ENCODE results near the gene ACSL1.

Gene ACSL1

DNA sequence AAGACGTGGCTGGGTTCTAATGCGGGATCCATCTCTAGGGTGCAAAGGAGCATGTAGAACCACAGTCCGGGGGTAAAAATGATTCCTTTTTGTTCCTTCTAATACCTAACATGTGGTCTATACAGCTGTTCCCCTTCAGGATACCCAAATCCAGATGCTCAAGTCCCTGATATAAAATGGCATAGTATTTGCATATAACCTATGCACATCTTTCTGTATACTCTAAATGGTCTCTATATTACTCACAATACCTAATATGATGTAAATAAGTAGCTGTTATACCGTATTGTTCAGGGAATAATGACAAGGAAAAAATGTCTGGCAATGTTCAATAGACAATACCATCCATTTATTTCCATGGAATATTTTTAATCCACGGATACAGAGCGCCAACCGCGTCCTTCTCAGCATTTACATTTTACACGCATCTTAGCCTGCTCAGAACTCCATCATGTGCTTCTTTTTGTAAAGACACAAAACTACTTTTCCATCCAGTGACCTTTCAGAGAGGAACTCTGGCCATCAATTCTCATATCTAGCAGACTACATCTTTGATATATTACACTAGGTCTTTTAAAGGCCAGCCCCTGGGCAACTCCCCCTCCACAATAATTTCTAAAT is 31.9 kb downstream of the ACSL1 start:
- TF ChIP-seq MYC (IDR thresholded peaks at IDR 0.05; ENCODE audit: low read depth, low read length) (no peak), POLR2A (IDR thresholded peaks at IDR 0.05; ENCODE audit: extremely low read depth, insufficient read length) (no peak)
- TF ChIP-seq, protein P1, sequence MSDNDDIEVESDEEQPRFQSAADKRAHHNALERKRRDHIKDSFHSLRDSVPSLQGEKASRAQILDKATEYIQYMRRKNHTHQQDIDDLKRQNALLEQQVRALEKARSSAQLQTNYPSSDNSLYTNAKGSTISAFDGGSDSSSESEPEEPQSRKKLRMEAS (IDR thresholded peaks at IDR 0.05; ENCODE audit: low read depth, low read length), result no peak
- TF ChIP-seq, protein P2, sequence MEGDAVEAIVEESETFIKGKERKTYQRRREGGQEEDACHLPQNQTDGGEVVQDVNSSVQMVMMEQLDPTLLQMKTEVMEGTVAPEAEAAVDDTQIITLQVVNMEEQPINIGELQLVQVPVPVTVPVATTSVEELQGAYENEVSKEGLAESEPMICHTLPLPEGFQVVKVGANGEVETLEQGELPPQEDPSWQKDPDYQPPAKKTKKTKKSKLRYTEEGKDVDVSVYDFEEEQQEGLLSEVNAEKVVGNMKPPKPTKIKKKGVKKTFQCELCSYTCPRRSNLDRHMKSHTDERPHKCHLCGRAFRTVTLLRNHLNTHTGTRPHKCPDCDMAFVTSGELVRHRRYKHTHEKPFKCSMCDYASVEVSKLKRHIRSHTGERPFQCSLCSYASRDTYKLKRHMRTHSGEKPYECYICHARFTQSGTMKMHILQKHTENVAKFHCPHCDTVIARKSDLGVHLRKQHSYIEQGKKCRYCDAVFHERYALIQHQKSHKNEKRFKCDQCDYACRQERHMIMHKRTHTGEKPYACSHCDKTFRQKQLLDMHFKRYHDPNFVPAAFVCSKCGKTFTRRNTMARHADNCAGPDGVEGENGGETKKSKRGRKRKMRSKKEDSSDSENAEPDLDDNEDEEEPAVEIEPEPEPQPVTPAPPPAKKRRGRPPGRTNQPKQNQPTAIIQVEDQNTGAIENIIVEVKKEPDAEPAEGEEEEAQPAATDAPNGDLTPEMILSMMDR (IDR thresholded peaks at IDR 0.05; ENCODE audit: low read depth, low read length), result no peak
- DNase-seq (ENCODE audit: low read depth), result no peak
- H3K4me3 ChIP-seq (ENCODE audit: low read depth, low read length), result no peak overlapping the region

DNA sequence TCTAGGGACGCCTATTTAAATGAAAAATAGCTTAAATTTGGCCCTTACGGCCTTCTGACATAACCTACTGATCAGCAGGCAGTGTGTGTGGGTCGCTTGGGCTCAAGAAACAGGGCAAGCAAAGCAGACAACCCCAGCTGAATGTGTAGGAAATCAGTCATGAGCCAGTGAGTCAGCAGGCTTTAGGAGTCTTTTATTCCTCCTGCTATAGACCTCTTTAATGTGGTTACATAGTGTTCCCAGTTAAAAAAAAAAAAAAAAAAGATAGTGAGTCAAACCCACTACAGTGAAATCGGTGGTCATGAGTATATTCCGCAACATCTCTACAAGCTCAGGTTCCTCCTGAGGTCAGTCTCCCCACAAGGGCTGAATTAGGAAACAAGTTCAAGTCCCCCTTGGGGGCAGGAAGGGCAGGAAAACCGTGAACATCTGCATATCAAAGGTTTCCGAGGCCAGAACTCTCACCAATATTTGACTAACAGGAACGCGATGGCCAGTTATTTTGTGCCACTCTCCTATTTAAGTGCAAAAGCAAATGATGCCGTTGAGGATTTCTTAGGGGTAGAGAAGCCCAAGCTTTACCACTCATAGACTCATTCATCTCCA is 32.7 kb downstream of the ACSL1 start:
- TF ChIP-seq POLR2A (IDR thresholded peaks at IDR 0.05; ENCODE audit: extremely low read depth, insufficient read length), result no peak
- TF ChIP-seq, protein P1 (IDR thresholded peaks at IDR 0.05; ENCODE audit: low read depth, low read length), result no peak
- TF ChIP-seq, protein P2 (IDR thresholded peaks at IDR 0.05; ENCODE audit: low read depth, low read length), result no peak
- no peak; the same call in 1 of the 2 replicates for TF ChIP-seq MYC (IDR thresholded peaks at IDR 0.05; ENCODE audit: low read depth, low read length)
- peak; percentile 93 for DNase-seq (ENCODE audit: low read depth)
- H3K4me3 ChIP-seq (ENCODE audit: low read depth, low read length), result no peak overlapping the region

DNA sequence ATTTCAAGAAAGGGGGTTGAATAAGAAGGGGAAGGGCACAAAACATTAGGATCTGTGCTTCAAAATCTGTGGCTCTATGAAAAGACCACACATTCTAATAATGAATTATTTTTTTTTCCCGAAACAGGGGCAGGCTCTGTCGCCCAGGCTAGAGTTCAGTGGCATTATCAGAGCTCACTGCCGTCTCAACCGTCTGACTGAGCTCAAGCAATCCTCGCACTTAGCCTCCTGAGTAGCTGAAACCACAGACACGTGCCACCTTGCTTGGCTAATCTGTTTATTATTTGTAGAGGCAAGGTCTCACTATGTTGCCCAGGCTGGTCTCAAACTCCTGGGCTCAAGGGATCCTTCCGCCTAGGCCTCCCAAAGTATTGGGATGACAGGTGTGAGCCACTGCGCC is 33.4 kb downstream of the ACSL1 start:
- no peak overlapping the region for H3K4me3 ChIP-seq (ENCODE audit: low read depth, low read length)
- no peak for DNase-seq (ENCODE audit: low read depth)
- TF ChIP-seq, protein P2 (IDR thresholded peaks at IDR 0.05; ENCODE audit: low read depth, low read length), result no peak
- TF ChIP-seq, protein P1 (IDR thresholded peaks at IDR 0.05; ENCODE audit: low read depth, low read length), result no peak
- no peak for TF ChIP-seq POLR2A (IDR thresholded peaks at IDR 0.05; ENCODE audit: extremely low read depth, insufficient read length)
- TF ChIP-seq MYC (IDR thresholded peaks at IDR 0.05; ENCODE audit: low read depth, low read length), result no peak

DNA sequence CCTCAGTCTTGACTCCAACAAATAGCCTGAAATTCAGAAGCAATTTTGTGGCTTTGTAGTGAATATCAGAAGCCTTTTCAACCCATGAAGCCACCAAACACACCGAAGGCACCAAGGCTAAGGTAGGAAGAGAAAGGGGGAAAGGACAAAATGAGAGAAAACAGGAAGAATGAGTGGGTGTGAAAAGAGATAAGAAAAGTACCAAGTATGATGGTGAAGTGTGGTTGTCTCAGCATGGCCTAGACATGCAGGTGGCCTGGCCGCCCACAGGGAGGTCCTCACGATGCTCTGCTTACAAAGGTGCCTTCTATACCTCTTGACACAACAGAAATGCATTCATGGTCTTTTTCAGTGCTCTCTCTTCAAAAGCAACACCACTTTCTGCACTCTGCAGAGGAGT is 34.9 kb downstream of the ACSL1 start:
- TF ChIP-seq MYC (IDR thresholded peaks at IDR 0.05; ENCODE audit: low read depth, low read length) (no peak), POLR2A (IDR thresholded peaks at IDR 0.05; ENCODE audit: extremely low read depth, insufficient read length) (no peak)
- TF ChIP-seq, protein P2 (IDR thresholded peaks at IDR 0.05; ENCODE audit: low read depth, low read length), result no peak
- TF ChIP-seq, protein P1 (IDR thresholded peaks at IDR 0.05; ENCODE audit: low read depth, low read length), result no peak
- H3K4me3 ChIP-seq (ENCODE audit: low read depth, low read length), result no peak overlapping the region
- no peak for DNase-seq (ENCODE audit: low read depth)

DNA sequence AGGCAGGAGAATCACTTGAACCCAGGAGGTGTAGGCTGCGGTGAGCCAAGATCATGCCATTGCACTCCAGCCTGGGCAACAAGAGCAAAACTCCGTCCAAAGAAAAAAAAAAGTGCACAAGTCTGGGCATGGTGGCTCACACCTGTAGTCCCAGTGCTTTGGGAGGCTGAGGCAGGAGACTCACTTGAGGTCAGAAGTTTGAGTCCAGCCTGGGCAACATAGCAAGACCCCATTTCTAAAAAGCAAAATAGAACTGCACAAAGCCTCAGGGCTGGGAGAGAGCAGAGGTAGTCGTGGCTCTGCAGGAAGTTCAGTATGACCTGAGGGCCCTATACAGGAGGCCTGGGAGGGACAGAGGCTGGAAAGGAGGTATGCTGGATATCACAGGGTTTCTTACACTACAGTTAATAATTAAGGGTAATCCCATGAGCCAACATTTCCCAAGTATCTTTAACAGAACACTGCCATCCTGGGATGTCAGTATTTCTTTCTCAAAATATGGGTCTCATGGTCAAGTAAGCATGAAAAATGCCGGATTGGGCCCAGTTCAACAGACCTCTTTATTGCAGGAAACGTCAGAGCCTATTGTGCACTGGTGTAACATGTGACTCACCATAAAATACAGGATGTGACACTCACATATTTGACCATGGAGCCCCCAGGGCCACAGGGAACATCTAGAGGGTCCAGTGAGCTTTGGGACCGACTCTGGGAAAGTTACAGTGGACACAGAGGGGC is 37.8 kb downstream of the ACSL1 start:
- TF ChIP-seq, protein P1 (IDR thresholded peaks at IDR 0.05; ENCODE audit: low read depth, low read length), result no peak
- no peak overlapping the region for H3K4me3 ChIP-seq (ENCODE audit: low read depth, low read length)
- no peak for DNase-seq (ENCODE audit: low read depth)

DNA sequence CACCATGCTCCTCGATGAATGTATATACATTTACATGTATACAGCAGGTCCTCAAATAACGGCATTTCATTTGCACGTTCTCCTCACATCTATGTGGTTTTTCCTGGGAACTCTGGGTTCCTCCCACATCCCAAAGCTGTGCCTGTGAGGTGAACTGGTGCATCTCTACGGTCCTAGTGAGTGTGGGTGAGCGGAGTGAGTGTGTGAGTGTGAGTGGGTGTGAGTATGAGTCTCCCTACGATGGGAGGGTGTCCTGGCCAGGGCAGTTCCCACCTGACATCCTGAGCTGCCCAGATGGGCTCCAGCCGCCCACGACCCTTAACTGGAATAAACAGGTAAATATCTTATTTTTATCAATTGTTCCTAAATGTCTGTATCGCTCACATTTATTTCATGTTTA is 40.0 kb downstream of the ACSL1 start:
- TF ChIP-seq, protein P2 (IDR thresholded peaks at IDR 0.05; ENCODE audit: low read depth, low read length), result no peak
- TF ChIP-seq, protein P1 (IDR thresholded peaks at IDR 0.05; ENCODE audit: low read depth, low read length), result no peak
- no peak for TF ChIP-seq POLR2A (IDR thresholded peaks at IDR 0.05; ENCODE audit: extremely low read depth, insufficient read length)
- TF ChIP-seq MYC (IDR thresholded peaks at IDR 0.05; ENCODE audit: low read depth, low read length), result no peak
- no peak for DNase-seq (ENCODE audit: low read depth)
- H3K4me3 ChIP-seq (ENCODE audit: low read depth, low read length), result no peak overlapping the region

Data from NB4 (cell line).